ENCODE results near the gene NNMT. TPM values are rescaled to one million over a fixed set of nuclear protein-coding genes. Genes with fewer than 3 reads are reported as not detected.
A peak's percentile ranks its signal among the peaks of the same experiment; 100 is the strongest.

The NNMT gene
- polyA plus RNA-seq, 4 donors, result 0.81 to 169 (median 22.7) TPM

DNA sequence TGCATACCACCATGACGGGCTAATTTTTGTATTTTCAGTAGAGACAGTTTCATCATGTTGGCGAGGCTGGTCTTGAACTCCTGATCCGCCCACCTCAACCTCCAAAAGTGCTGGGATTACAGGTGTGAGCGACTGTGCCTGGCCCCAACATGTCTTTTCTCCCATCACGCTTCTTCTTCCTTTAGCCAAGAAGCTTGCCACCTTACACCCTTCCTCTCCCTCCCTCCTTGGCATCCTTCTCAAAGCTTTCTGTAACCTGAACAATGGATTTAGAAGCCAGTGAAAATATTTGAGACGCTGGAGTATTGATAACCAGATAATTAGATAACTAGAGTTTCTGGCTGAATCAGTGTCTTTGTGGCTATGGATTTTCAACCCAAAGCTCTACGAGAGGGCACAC, 11.3 kb upstream of the NNMT start:
- no peak overlapping the region for H3K27ac ChIP-seq (ENCODE audit: low read depth in 1 of 3, low read length in 2 of 3)
- 86 to 92% (median 92%) methylated on average over 7 of the region's 7 CpGs for WGBS, 3 donors
- DNase-seq (no peak), FAIRE-seq (no peak)
- H3K4me1 ChIP-seq (ENCODE audit: control insufficient read depth in 3 of 3, insufficient read depth in 2 of 3, low read depth in 1 of 3, low read length in 2 of 3), result no peaks in the 10 kb centered on the region
- H3K9me3 ChIP-seq (ENCODE audit: control insufficient read depth in 2 of 2, insufficient read depth in 1 of 2, low read depth in 1 of 2, low read length in 1 of 2), result no peaks in the 10 kb centered on the region
- H3K36me3 ChIP-seq (ENCODE audit: control insufficient read depth in 3 of 3, insufficient read depth in 2 of 3, low read depth in 1 of 3, low read length in 3 of 3), result no peaks in the 10 kb centered on the region
- H3K27me3 ChIP-seq (ENCODE audit: control insufficient read depth in 3 of 3, insufficient read depth in 3 of 3, low read length in 3 of 3), result no peaks in the 10 kb centered on the region
- H3K4me3 ChIP-seq (ENCODE audit: low read depth in 1 of 3, low read length in 3 of 3), result no peak overlapping the region

DNA sequence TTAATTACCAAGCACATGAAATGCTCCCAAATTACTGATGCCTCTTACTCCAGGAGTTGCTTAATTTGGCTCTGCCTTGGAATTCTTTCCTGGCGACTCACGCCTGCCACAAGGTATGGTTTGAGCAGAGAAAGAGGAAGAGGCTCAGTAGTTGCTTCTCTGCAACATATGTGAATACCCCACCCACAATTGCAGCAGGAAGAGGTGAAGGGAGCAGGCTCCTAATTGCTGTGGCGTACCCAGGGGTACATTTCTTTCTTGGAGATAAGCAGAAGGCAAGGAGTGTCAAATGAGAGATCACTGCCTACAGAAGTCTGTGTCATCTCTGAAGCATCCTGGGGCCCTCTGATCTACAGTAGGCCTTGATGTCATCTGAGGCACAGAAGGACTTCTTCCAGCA, 10.6 kb upstream of the NNMT start:
- FAIRE-seq (no peak), DNase-seq (no peak)
- no peaks in the 10 kb centered on the region for H3K4me1 ChIP-seq (ENCODE audit: control insufficient read depth in 3 of 3, insufficient read depth in 2 of 3, low read depth in 1 of 3, low read length in 2 of 3)
- H3K27me3 ChIP-seq (ENCODE audit: control insufficient read depth in 3 of 3, insufficient read depth in 3 of 3, low read length in 3 of 3), result no peaks in the 10 kb centered on the region
- 84 to 98% (median 89%) methylated on average over 3 of the region's 3 CpGs for WGBS, 3 donors
- H3K36me3 ChIP-seq (ENCODE audit: control insufficient read depth in 3 of 3, insufficient read depth in 2 of 3, low read depth in 1 of 3, low read length in 3 of 3), result no peaks in the 10 kb centered on the region
- no peaks in the 10 kb centered on the region for H3K9me3 ChIP-seq (ENCODE audit: control insufficient read depth in 2 of 2, insufficient read depth in 1 of 2, low read depth in 1 of 2, low read length in 1 of 2)
- H3K27ac ChIP-seq (ENCODE audit: low read depth in 1 of 3, low read length in 2 of 3), result no peak overlapping the region
- H3K4me3 ChIP-seq (ENCODE audit: low read depth in 1 of 3, low read length in 3 of 3), result no peak overlapping the region

- H3K4me3 ChIP-seq (ENCODE audit: low read depth in 1 of 3, low read length in 3 of 3), result no peak overlapping the region
- H3K27me3 ChIP-seq (ENCODE audit: control insufficient read depth in 3 of 3, insufficient read depth in 3 of 3, low read length in 3 of 3), result no peaks in the 10 kb centered on the region
- H3K4me1 ChIP-seq (ENCODE audit: control insufficient read depth in 3 of 3, insufficient read depth in 2 of 3, low read depth in 1 of 3, low read length in 2 of 3), result no peaks in the 10 kb centered on the region
- DNase-seq (no peak), FAIRE-seq (no peak)
- no peak overlapping the region for H3K27ac ChIP-seq (ENCODE audit: low read depth in 1 of 3, low read length in 2 of 3)
- no peaks in the 10 kb centered on the region for H3K9me3 ChIP-seq (ENCODE audit: control insufficient read depth in 2 of 2, insufficient read depth in 1 of 2, low read depth in 1 of 2, low read length in 1 of 2)
- H3K36me3 ChIP-seq (ENCODE audit: control insufficient read depth in 3 of 3, insufficient read depth in 2 of 3, low read depth in 1 of 3, low read length in 3 of 3), result no peaks in the 10 kb centered on the region
- 84 to 91% (median 91%) methylated on average over 3 of the region's 3 CpGs for WGBS, 3 donors
Measured at GRCh38 chr11:114286229-114286628, 10.0 kb upstream of the NNMT start.

- Histone ChIP-seq H3K27ac (ENCODE audit: low read depth in 1 of 3, low read length in 2 of 3) (no peak overlapping the region), H3K27me3 (ENCODE audit: control insufficient read depth in 3 of 3, insufficient read depth in 3 of 3, low read length in 3 of 3) (no peaks in the 10 kb centered on the region), H3K36me3 (ENCODE audit: control insufficient read depth in 3 of 3, insufficient read depth in 2 of 3, low read depth in 1 of 3, low read length in 3 of 3) (no peaks in the 10 kb centered on the region), H3K9me3 (ENCODE audit: control insufficient read depth in 2 of 2, insufficient read depth in 1 of 2, low read depth in 1 of 2, low read length in 1 of 2) (no peaks in the 10 kb centered on the region), H3K4me3 (ENCODE audit: low read depth in 1 of 3, low read length in 3 of 3) (no peak overlapping the region), H3K4me1 (ENCODE audit: control insufficient read depth in 3 of 3, insufficient read depth in 2 of 3, low read depth in 1 of 3, low read length in 2 of 3) (peaks cover 0 to 3% (median 0%) of the 10 kb centered on the region in 3 donors)
- no peak for FAIRE-seq
- 70 to 76% (median 75%) methylated on average over 2 of the region's 2 CpGs for WGBS, 3 donors
- DNase-seq, result no peak
Measured at GRCh38 chr11:114287154-114287553, 9.0 kb upstream of the NNMT start.

- DNase-seq (no peak), FAIRE-seq (no peak)
- Histone ChIP-seq H3K9me3 (ENCODE audit: control insufficient read depth in 2 of 2, insufficient read depth in 1 of 2, low read depth in 1 of 2, low read length in 1 of 2) (no peaks in the 10 kb centered on the region), H3K4me3 (ENCODE audit: low read depth in 1 of 3, low read length in 3 of 3) (no peak overlapping the region), H3K27me3 (ENCODE audit: control insufficient read depth in 3 of 3, insufficient read depth in 3 of 3, low read length in 3 of 3) (no peaks in the 10 kb centered on the region), H3K36me3 (ENCODE audit: control insufficient read depth in 3 of 3, insufficient read depth in 2 of 3, low read depth in 1 of 3, low read length in 3 of 3) (no peaks in the 10 kb centered on the region), H3K27ac (ENCODE audit: low read depth in 1 of 3, low read length in 2 of 3) (no peak overlapping the region), H3K4me1 (ENCODE audit: control insufficient read depth in 3 of 3, insufficient read depth in 2 of 3, low read depth in 1 of 3, low read length in 2 of 3) (peaks cover 0 to 3% (median 0%) of the 10 kb centered on the region in 3 donors)
- 60 to 63% (median 60%) methylated on average over 2 of the region's 2 CpGs for WGBS, 3 donors
Measured at GRCh38 chr11:114288136-114288535, 8.1 kb upstream of the NNMT start.

DNA sequence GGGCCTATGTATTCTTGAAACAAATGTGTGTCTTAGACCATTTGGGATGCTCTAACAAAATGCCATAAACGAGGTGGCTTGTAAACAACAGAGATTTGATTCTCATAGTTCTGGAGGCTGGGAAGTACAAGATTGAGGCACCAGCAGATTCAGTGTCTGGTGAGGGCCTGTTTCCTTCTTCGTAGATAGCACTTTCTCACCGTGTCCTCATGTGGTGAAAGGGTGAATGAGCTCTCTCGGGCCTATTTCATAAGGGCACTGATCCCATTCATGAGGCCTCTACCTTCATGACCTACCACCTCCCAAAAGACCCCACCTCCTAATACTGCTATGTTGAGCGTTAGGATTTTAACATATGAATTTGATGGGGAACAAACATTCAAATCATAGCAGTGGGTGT, 6.4 kb upstream of the NNMT start:
- Histone ChIP-seq H3K9me3 (ENCODE audit: control insufficient read depth in 2 of 2, insufficient read depth in 1 of 2, low read depth in 1 of 2, low read length in 1 of 2) (no peaks in the 10 kb centered on the region), H3K36me3 (ENCODE audit: control insufficient read depth in 3 of 3, insufficient read depth in 2 of 3, low read depth in 1 of 3, low read length in 3 of 3) (no peaks in the 10 kb centered on the region), H3K4me3 (ENCODE audit: low read depth in 1 of 3, low read length in 3 of 3) (no peak overlapping the region), H3K27ac (ENCODE audit: low read depth in 1 of 3, low read length in 2 of 3) (no peak overlapping the region), H3K27me3 (ENCODE audit: control insufficient read depth in 3 of 3, insufficient read depth in 3 of 3, low read length in 3 of 3) (no peaks in the 10 kb centered on the region), H3K4me1 (ENCODE audit: control insufficient read depth in 3 of 3, insufficient read depth in 2 of 3, low read depth in 1 of 3, low read length in 2 of 3) (peaks cover 0 to 3% (median 0%) of the 10 kb centered on the region in 3 donors)
- FAIRE-seq (no peak), DNase-seq (no peak)
- 85 to 90% (median 87%) methylated on average over 5 of the region's 5 CpGs for WGBS, 3 donors

- no peak for DNase-seq
- Histone ChIP-seq H3K9me3 (ENCODE audit: control insufficient read depth in 2 of 2, insufficient read depth in 1 of 2, low read depth in 1 of 2, low read length in 1 of 2) (no peaks in the 10 kb centered on the region), H3K4me1 (ENCODE audit: control insufficient read depth in 3 of 3, insufficient read depth in 2 of 3, low read depth in 1 of 3, low read length in 2 of 3) (peaks cover 0 to 3% (median 0%) of the 10 kb centered on the region in 3 donors), H3K36me3 (ENCODE audit: control insufficient read depth in 3 of 3, insufficient read depth in 2 of 3, low read depth in 1 of 3, low read length in 3 of 3) (no peaks in the 10 kb centered on the region), H3K27ac (ENCODE audit: low read depth in 1 of 3, low read length in 2 of 3) (no peak overlapping the region), H3K4me3 (ENCODE audit: low read depth in 1 of 3, low read length in 3 of 3) (no peak overlapping the region), H3K27me3 (ENCODE audit: control insufficient read depth in 3 of 3, insufficient read depth in 3 of 3, low read length in 3 of 3) (no peaks in the 10 kb centered on the region)
- FAIRE-seq, result no peak
- WGBS, 3 donors, result 84 to 96% (median 86%) methylated on average over 2 of the region's 2 CpGs
Measured at GRCh38 chr11:114290503-114291235, 5.5 kb upstream of the NNMT start.

GRCh38 chr11:114291381-114291780, 4.8 kb upstream of the NNMT start:
- no peaks in the 10 kb centered on the region for H3K36me3 ChIP-seq (ENCODE audit: control insufficient read depth in 3 of 3, insufficient read depth in 2 of 3, low read depth in 1 of 3, low read length in 3 of 3)
- no peaks in the 10 kb centered on the region for H3K27me3 ChIP-seq (ENCODE audit: control insufficient read depth in 3 of 3, insufficient read depth in 3 of 3, low read length in 3 of 3)
- H3K27ac ChIP-seq (ENCODE audit: low read depth in 1 of 3, low read length in 2 of 3), result peak overlapping the region in 1 of 3 donors; percentile 5
- DNase-seq (no peak), FAIRE-seq (no peak)
- no peak overlapping the region for H3K4me3 ChIP-seq (ENCODE audit: low read depth in 1 of 3, low read length in 3 of 3)
- H3K9me3 ChIP-seq (ENCODE audit: control insufficient read depth in 2 of 2, insufficient read depth in 1 of 2, low read depth in 1 of 2, low read length in 1 of 2), result no peaks in the 10 kb centered on the region
- 61 to 71% (median 68%) methylated on average over 5 of the region's 5 CpGs for WGBS, 3 donors
- peaks cover 0 to 3% (median 0%) of the 10 kb centered on the region in 3 donors for H3K4me1 ChIP-seq (ENCODE audit: control insufficient read depth in 3 of 3, insufficient read depth in 2 of 3, low read depth in 1 of 3, low read length in 2 of 3)

Measured in small intestine (tissue), 7 donors.